Thoracic aorta (tissue), 2 donors: Measurements from ENCODE around the gene ACSL5. TPM values are rescaled to one million over a fixed set of nuclear protein-coding genes. Genes with fewer than 3 reads are reported as not detected.

Source experiments
- ATAC-seq: fragments of 150-250 bp; one replicate; pipeline ENCODE4 v1.8.0; 2017; ENCODE audit warnings: low read depth; ENCODE audit not compliant: insufficient number of reproducible peaks, low FRiP score
- DNase-seq: peaks from one replicate; pipeline ENCODE4 v3.0.0-alpha.2; 2020; ENCODE audit warnings: low spot score
- H3K27ac ChIP-seq, 2 donors: fragments of 200-600 bp; sonication (generic); 1 replicate in 1 of 2; 2 replicates in 1 of 2; pipeline ENCODE4 v1.5.1; 2016; ENCODE audit warnings: mild to moderate bottlenecking in 2 of 2, moderate library complexity in 2 of 2
- H3K27me3 ChIP-seq: fragments of 200-600 bp; sonication (generic); replicated peaks from 2 replicates; pipeline ENCODE4 v1.6.0; 2016; ENCODE audit warnings: mild to moderate bottlenecking; ENCODE audit not compliant: insufficient read depth
- H3K36me3 ChIP-seq: fragments of 200-600 bp; sonication (generic); one replicate; pipeline ENCODE4 v1.5.1; 2016
- H3K4me1 ChIP-seq, 2 donors: fragments of 200-600 bp; sonication (generic); 1 replicate in 1 of 2; 2 replicates in 1 of 2; pipeline versions ENCODE4 v1.5.1 to v1.6.0; 2016; ENCODE audit warnings: low read depth in 2 of 2, mild to moderate bottlenecking in 1 of 2; ENCODE audit not compliant: control insufficient read depth in 1 of 2
- H3K4me3 ChIP-seq: fragments of 200-600 bp; sonication (generic); 2 replicates; pipeline ENCODE4 v1.5.1; 2016; ENCODE audit warnings: mild to moderate bottlenecking
- H3K9me3 ChIP-seq: fragments of 200-600 bp; sonication (generic); 2 replicates; pipeline ENCODE4 v1.5.1; 2016
- CTCF ChIP-seq: fragments of 200-600 bp; sonication (generic); IDR thresholded peaks from one replicate; pipeline ENCODE4 v1.5.1; 2019; ENCODE audit warnings: antibody characterized with exemption
- total RNA-seq, 2 donors: library from RNA; depleted of rRNA; stranded (reverse); fragments of >200 nt; gene quantifications; one replicate each; pipeline versions ENCODE4 v1.1.0 to v1.2.3, GENCODE V29; 2016

Gene ACSL5
- total RNA-seq, 2 donors from 2014 or later: 13.9 to 16.7 TPM

- no peak for TF ChIP-seq CTCF
- DNase-seq (no peak), ATAC-seq (no peak)
- no peak overlapping the region for H3K4me3 ChIP-seq
- H3K36me3 ChIP-seq: no peaks in the 10 kb centered on the region
- H3K27ac ChIP-seq: no peak overlapping the region
- H3K27me3 ChIP-seq: no peaks in the 10 kb centered on the region
- H3K4me1 ChIP-seq: no peaks in the 10 kb centered on the region
- H3K9me3 ChIP-seq: no peaks in the 10 kb centered on the region
Observed at GRCh38 chr10:112338957-112339356, 35.0 kb upstream of the ACSL5 start.

GRCh38 chr10:112340601-112341000, 33.3 kb upstream of the ACSL5 start:
- TF ChIP-seq CTCF: no peak
- no peaks in the 10 kb centered on the region for H3K4me1 ChIP-seq
- H3K9me3 ChIP-seq: no peaks in the 10 kb centered on the region
- DNase-seq (no peak), ATAC-seq (no peak)
- H3K27me3 ChIP-seq: no peaks in the 10 kb centered on the region
- H3K27ac ChIP-seq: no peak overlapping the region
- no peaks in the 10 kb centered on the region for H3K36me3 ChIP-seq
- no peak overlapping the region for H3K4me3 ChIP-seq

GRCh38 chr10:112343056-112343806, 30.7 kb upstream of the ACSL5 start:
- DNase-seq (no peak), ATAC-seq (no peak)

GRCh38 chr10:112344261-112344660, 29.7 kb upstream of the ACSL5 start:
- DNase-seq (no peak), ATAC-seq (no peak)
- Histone ChIP-seq H3K4me1 (no peaks in the 10 kb centered on the region), H3K4me3 (no peak overlapping the region), H3K36me3 (no peaks in the 10 kb centered on the region), H3K9me3 (no peaks in the 10 kb centered on the region), H3K27me3 (no peaks in the 10 kb centered on the region), H3K27ac (no peak overlapping the region)
- no peak for TF ChIP-seq CTCF

More at GRCh38 chr10:112343056-112343806, 30.7 kb upstream of the ACSL5 start:
- Histone ChIP-seq H3K36me3 (no peaks in the 10 kb centered on the region), H3K4me1 (no peaks in the 10 kb centered on the region), H3K27me3 (no peaks in the 10 kb centered on the region), H3K9me3 (no peaks in the 10 kb centered on the region), H3K27ac (no peak overlapping the region), H3K4me3 (no peak overlapping the region)
- TF ChIP-seq CTCF: no peak

GRCh38 chr10:112345202-112345601, 28.7 kb upstream of the ACSL5 start:
- DNase-seq: no peak
- Histone ChIP-seq H3K27me3 (no peaks in the 10 kb centered on the region), H3K4me1 (no peaks in the 10 kb centered on the region), H3K36me3 (no peaks in the 10 kb centered on the region), H3K9me3 (no peaks in the 10 kb centered on the region), H3K4me3 (no peak overlapping the region), H3K27ac (no peak overlapping the region)
- no peak for TF ChIP-seq CTCF
- ATAC-seq: no peak
